ENCODE data around the gene DLGAP1.
"Not testable (repeated sequence)": the region's sequence is repeated elsewhere in the genome, so short reads cannot be mapped to it uniquely, and the experiment has no call there.

DLGAP1 gene

DNA sequence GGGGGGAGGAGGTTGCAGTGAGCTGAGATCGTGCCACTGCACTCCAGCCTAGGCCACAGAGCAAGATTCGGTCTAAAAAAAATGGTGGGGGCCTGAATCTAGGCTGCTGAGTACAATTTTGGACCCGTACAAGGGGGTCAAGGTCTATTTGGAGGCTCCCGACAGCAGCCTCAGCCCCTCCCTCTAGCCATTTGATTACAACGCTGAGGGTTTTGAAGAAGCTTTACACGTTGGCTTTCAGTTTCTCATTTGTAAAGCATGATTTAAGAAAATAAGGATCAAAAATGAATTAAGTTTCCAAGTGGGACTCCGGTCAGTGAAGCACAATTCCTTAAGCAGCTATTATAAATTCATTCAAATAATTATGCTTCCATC lies 871.2 kb downstream of the DLGAP1 start:
- DNase-seq (ENCODE audit: low read depth), result no peak

- DNase-seq (ENCODE audit: low read depth), result peak; percentile 41
Measured at GRCh38 chr18:3583106-3583872, 871.8 kb downstream of the DLGAP1 start.

DNA sequence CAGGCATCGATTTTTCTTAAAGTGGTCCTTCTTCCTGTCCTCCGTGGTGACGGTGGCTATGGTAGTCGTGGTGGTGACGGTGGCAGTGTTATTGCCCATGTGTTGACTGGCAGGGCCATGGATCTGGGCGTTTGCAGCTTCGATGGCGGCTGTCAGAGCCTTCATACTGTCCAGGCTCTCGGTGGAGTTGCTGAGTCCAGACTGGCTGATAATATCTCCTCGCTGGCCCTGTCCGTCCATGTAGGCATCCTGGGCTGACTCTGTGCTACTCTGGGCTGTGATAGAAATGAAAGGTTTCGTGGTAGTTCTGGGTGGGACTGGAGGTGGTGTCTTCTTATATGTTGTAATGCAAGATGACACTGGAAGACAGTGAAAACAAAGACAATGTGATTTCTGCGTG lies 873.2 kb downstream of the DLGAP1 start:
- no peak for DNase-seq (ENCODE audit: low read depth)

GRCh38 chr18:3580523-3581025 lies 874.5 kb downstream of the DLGAP1 start:
- not testable (repeated sequence) for DNase-seq (ENCODE audit: low read depth)

DNA sequence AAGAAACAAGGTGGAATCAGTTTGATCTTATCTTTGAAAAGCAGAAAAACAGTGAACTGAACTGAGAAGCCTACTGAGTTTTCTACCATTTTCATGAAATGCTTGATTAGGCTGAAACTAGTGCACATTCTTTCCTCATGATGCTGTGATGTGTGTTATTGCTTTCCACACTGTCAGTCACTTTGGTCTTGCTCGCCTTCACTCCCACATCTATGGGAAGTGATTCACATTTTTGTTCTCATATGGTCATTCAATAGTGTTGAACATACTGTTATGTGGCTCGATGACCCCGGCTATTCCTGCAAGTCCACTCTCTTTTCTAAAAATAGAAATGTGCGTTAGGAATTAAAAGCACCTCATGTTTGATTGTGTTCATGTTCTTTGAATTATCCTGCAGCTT lies 875.4 kb downstream of the DLGAP1 start:
- peak; percentile 98 for DNase-seq (ENCODE audit: low read depth)

- no peak for DNase-seq (ENCODE audit: low read depth)
Measured at GRCh38 chr18:3578621-3579020, 876.5 kb downstream of the DLGAP1 start.

DNA sequence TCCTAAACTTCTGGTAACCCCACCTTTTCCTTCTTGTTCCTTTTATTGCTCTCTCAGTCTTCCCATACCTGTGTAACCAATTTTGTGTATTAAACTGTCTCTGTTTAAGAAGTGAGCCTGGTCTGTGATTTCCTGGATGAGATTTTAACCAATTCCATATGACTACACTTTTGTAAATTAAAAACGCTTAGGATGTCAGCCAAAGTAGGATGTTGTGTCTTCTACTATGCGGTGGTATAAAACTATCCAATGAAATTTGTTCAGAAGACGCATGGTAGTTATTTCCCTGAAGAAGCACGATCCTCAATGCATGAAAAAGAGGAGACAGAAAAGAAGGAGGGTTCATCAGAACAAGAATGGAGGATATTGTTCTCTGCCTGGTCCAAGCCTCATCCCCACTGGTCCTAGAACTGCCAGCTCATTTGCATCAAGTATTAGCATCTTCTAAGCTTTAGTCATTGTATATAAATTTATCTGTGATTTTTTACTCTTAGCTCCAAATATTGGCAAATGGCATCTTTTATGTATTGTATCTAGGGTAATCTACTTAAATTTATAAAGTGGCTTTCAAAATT lies 877.7 kb downstream of the DLGAP1 start:
- no peak for DNase-seq (ENCODE audit: low read depth)

GRCh38 chr18:3572761-3573160 lies 882.3 kb downstream of the DLGAP1 start:
- no peak for DNase-seq (ENCODE audit: low read depth)

DNA sequence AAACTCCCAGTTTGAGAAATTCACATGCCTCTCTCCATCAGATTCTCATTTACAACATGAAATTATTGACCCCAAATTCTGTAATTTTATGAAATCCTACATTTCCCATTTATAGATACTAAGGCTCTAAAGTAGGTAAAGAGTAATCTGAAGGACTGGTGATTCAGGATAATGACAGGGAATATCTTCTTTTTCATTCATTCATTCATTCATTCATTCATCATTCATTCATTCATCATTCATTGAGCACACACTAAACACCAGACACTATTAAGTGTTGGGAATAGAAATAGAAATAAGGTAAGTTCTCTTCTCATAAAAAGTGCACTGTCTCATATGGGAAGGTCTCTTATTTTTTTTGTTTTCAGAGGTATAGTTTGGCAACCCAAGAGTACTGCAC lies 888.3 kb downstream of the DLGAP1 start:
- no peak for DNase-seq (ENCODE audit: low read depth)

GRCh38 chr18:3560755-3561154 lies 894.4 kb downstream of the DLGAP1 start:
- no peak for DNase-seq (ENCODE audit: low read depth)

DNA sequence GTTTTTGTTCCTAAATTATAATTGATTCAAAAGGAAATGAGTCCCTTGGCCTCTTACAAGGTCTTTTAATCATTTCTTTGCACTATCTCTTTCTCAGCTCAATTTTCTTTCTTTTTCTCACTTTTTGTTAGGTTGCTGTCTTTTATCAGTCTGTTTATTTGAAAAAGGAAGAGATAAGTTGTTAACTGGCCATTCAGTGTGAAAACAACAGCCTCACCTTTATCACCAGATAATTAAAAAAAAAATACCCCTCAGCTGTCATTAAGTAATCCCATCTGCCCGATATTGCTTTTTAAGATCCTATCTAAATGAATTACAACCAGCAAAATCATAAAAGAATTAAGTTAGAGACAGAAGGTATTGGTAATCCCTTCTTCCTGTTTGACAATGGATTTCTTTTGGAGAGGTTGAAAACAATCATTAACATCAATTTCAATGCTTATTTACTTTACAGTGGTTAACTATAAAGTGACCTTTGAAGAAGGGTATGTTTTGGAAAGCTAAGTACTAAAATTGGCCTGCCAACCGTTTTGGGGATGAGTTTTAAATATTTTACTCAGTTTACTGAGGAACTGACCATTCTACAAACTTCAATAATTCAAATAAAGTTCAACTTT lies 900.2 kb downstream of the DLGAP1 start:
- no peak for DNase-seq (ENCODE audit: low read depth)

DNA sequence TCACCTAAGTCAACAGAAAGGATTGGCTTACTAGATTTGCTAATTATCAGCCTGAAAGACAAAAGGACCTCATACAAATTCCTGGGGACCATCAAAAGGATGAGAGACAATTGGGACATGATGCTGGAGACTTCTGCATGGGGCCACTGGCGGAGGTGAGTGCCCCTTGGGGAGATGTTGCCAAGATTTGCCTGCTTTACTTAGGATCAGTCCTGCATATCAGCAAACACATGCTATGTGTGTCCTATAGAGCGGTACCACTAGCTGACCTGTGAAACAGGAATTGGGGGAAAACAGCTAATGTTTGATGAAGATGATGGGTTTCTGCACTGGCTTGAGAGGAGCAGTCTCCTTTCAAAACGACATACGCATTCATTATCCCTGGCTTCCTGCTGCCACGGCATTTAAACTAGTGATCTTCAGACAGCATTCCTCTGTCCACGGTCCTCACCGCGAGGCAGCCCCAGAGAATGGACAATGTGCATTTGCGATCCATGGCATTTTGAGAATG lies 901.0 kb downstream of the DLGAP1 start:
- peak; percentile 16 for DNase-seq (ENCODE audit: low read depth)

- DNase-seq (ENCODE audit: low read depth), result no peak
Measured at GRCh38 chr18:3552305-3552704, 902.8 kb downstream of the DLGAP1 start.

DNA sequence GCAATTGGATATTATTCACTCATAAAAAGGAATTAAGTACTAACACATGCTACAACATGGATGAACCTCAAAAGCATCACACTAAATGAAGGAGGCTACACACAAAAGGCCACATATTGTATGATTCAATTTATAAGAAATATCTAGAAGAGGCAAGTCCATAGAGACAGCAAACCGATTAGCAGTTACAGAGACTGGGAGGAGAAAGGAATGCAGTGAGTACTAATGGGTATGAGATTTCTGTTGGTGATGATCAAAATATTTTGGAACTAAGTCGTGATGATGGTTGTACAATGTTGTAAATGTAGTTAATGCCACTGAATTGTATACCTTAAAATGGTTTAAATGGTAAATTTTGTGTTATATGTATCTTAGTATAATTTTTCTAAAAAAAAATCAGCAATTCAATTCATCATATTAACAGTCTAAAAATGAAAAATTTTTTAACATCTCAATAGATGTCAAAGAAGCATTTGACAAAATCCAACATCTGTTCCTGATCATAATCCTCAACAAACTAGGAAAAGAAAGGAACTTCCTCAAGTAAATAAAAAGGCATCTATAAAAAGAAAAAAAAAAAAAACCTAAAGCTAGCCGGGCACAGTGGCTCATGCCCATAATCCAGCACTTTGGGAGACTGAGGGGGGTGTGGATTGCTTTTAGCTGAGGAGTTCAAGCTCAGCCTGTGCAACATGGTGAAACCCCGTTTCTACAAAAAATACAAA lies 907.1 kb downstream of the DLGAP1 start:
- DNase-seq (ENCODE audit: low read depth), result no peak

DNA sequence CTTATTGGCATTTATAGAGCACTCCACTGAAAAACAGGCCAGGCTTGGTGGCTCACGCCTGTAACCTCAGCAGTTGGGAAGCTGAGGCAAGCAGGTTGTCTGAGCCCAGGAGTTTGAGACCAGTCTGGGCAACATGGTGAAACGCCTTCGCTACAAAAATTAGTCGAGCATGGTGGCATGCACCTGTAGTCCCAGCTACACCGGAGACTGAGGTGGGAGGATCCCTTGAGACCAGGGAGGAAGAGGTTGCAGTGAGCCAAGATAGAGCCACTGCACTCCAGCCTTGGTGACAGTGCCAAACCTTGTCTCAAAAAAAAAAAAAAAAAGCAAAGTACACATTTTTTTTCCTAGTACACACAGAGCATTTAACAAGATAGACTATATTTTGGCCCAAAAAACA lies 909.0 kb downstream of the DLGAP1 start:
- DNase-seq (ENCODE audit: low read depth), result no peak

DNA sequence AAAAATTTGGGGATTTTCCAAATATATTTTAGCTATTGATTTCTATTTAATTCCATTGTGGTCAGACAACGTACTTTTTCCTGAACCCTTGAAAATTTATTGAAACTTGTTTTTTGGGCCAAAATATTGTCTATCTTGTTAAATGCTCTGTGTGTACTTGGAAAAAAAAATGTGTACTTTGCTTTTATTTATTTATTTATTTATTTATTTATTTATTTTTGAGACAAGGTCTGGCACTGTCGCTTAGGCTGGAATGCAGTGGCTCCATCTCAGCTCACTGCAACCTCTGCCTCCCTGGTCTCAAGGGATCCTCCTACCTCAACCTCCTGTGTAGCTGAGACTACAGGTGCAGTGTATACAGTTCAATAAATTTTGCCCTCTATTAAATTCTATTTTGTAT lies 910.6 kb downstream of the DLGAP1 start:
- DNase-seq (ENCODE audit: low read depth), result no peak

DNA sequence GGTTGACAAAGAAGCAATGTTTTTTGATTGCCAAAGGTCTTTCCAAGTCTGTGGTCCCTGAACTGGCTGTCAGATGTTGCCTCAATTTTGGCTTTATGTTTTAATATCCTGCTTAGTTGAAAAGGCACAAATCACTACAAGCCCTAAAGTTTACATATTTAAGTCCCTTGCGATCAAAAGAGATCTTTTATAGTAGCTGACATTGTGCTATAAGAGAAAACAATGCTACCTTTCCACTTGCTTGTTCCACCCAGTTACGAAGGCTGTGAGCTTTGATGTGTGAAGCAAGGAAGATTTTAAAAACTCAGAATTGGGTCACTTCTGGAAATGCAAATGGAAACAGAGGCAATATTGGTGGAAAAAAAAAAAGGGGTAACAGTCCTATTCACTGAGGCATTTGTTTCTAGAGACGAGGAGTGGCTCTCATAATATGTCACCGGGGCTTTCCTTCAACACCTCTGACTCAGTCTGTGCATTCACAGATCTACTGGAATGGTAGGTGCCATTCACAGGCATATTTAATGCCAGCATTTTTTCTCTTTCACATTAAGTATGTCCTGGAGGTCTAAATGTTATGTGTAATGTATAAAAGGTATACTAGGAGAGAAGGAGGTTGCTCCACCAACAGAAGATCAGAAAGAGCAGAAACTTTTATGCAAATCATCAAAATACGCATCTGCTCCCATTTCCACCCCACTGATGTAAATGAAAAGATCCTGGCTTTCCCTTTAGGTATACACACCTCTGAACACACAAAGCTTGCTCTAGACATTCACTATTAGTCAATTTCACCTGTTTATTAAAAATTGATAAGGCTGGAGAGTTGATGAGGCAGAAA lies 913.3 kb downstream of the DLGAP1 start:
- DNase-seq (ENCODE audit: low read depth), result no peak

DNA sequence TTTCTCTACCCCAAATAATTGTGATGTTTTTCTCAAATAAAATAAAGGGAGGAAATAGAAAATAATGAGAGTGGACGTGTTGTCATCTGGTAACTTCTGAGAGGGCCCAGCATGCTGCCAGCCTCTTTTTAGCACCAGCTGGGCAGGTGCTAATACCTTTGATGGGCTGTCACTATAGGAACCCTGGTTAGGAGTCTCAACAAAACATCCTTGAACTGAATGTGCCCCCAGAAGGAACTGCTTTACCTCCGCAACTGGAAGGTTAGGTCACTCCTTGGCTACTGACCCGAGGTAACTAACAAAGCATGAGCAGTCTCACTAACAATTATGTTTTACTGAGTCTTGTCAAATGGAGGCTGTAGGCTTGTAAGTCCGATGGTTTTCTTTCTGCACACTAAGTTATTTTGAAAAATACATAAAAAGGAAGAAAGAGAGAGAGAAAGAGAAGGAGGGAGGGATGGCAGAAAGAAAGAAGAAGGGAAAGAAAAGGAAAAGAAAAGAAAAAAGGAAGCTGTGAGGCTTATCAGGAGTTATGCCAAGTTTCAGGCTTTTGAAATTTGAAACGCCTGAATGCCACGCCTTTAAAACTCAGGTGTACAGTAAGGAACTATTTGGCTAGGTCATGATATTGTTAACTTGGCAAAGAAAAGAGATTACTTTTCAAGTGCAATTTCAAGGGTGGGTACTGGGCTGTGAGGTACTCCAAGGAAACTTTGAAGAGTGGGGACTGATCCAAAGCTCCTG lies 914.1 kb downstream of the DLGAP1 start:
- no peak for DNase-seq (ENCODE audit: low read depth)

DNA sequence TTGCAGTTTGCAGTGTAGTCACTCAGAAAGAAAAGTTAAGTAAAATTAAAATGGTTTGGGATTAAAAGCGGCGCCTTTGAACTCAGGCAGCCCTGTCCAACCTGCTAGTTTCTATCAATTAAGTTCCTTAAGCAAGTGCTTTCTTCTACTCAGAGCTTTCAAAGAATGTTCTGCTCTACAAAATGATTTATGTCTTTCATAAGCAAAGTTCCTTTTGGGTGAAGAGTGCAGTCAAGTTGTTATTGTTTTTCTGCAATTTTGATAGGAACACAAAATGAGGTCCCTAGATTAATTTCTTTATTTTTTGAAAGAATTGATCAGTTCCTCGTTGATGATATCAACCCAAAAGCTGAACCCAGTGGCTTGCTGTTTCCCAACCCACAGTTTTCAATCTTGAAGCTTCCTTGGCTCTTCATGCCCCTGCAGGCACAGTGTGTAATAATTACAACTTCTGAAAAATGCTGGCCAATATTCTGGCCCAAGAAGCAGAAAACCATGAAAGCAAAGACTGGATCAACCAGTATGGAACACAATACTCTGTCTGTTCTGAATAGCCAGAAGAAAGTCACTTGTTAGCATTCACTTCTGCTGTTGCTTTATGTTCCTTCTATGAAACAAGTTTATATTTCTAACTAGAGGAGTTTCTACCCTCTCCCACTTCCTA lies 916.0 kb downstream of the DLGAP1 start:
- DNase-seq (ENCODE audit: low read depth), result no peak

- no peak for DNase-seq (ENCODE audit: low read depth)
Measured at GRCh38 chr18:3538456-3538855, 916.7 kb downstream of the DLGAP1 start.

All from iris pigment epithelial cell (primary cell).